ENCODE results near the gene PCGF3.

PCGF3 gene

GRCh38 chr4:766559-767283, 61.1 kb downstream of the PCGF3 start:
- H3K9ac ChIP-seq (ENCODE audit: insufficient read length, low read depth) = no peak overlapping the region
- peaks cover 8% of the 10 kb centered on the region; the same call in 1 of the 2 replicates for H3K9me3 ChIP-seq (ENCODE audit: insufficient read depth, low read length)

GRCh38 chr4:768076-768475, 62.4 kb downstream of the PCGF3 start:
- no peak for DNase-seq (ENCODE audit: low read depth, low spot score)
- Histone ChIP-seq H3K4me1 (ENCODE audit: insufficient read depth, insufficient read length) (peaks cover 7% of the 10 kb centered on the region), H3K9ac (ENCODE audit: insufficient read length, low read depth) (no peak overlapping the region), H3K27me3 (ENCODE audit: insufficient read depth, insufficient read length) (no peaks in the 10 kb centered on the region), H3K36me3 (ENCODE audit: insufficient read depth, insufficient read length, low read length) (peaks cover 80% of the 10 kb centered on the region), H3K9me3 (ENCODE audit: insufficient read depth, low read length) (peaks cover 8% of the 10 kb centered on the region; the same call in 1 of the 2 replicates), H3K4me3 (ENCODE audit: insufficient read length, low read depth) (no peak overlapping the region)
- TF ChIP-seq YY1 (IDR thresholded peaks at IDR 0.05; ENCODE audit: insufficient read depth, insufficient read length) (no peak), SUZ12 (IDR thresholded peaks at IDR 0.05; ENCODE audit: extremely low read depth, insufficient read depth, insufficient read length) (no peak), ZNF274 (IDR thresholded peaks at IDR 0.05; ENCODE audit: low read depth, low read length) (no peak)

More at GRCh38 chr4:766559-767283, 61.1 kb downstream of the PCGF3 start:
- DNase-seq (ENCODE audit: low read depth, low spot score) = no peak
- peaks cover 80% of the 10 kb centered on the region for H3K36me3 ChIP-seq (ENCODE audit: insufficient read depth, insufficient read length, low read length)
- no peak for TF ChIP-seq SUZ12 (IDR thresholded peaks at IDR 0.05; ENCODE audit: extremely low read depth, insufficient read depth, insufficient read length)
- TF ChIP-seq YY1 (IDR thresholded peaks at IDR 0.05; ENCODE audit: insufficient read depth, insufficient read length) = no peak
- no peak for TF ChIP-seq ZNF274 (IDR thresholded peaks at IDR 0.05; ENCODE audit: low read depth, low read length)
- H3K4me3 ChIP-seq (ENCODE audit: insufficient read length, low read depth) = no peak overlapping the region
- peaks cover 7% of the 10 kb centered on the region for H3K4me1 ChIP-seq (ENCODE audit: insufficient read depth, insufficient read length)
- no peaks in the 10 kb centered on the region for H3K27me3 ChIP-seq (ENCODE audit: insufficient read depth, insufficient read length)

- Histone ChIP-seq H3K9ac (ENCODE audit: insufficient read length, low read depth) (no peak overlapping the region), H3K4me3 (ENCODE audit: insufficient read length, low read depth) (no peak overlapping the region), H3K4me1 (ENCODE audit: insufficient read depth, insufficient read length) (peaks cover 9% of the 10 kb centered on the region), H3K27me3 (ENCODE audit: insufficient read depth, insufficient read length) (no peaks in the 10 kb centered on the region), H3K36me3 (ENCODE audit: insufficient read depth, insufficient read length, low read length) (peaks cover 80% of the 10 kb centered on the region), H3K9me3 (ENCODE audit: insufficient read depth, low read length) (peaks cover 8% of the 10 kb centered on the region; the same call in 1 of the 2 replicates)
- no peak for DNase-seq (ENCODE audit: low read depth, low spot score)
- TF ChIP-seq YY1 (IDR thresholded peaks at IDR 0.05; ENCODE audit: insufficient read depth, insufficient read length) = no peak
Observed at GRCh38 chr4:768995-769394, 63.4 kb downstream of the PCGF3 start.

GRCh38 chr4:769511-769910, 63.9 kb downstream of the PCGF3 start:
- no peak for TF ChIP-seq SUZ12 (IDR thresholded peaks at IDR 0.05; ENCODE audit: extremely low read depth, insufficient read depth, insufficient read length)
- no peak for TF ChIP-seq YY1 (IDR thresholded peaks at IDR 0.05; ENCODE audit: insufficient read depth, insufficient read length)
- no peak for TF ChIP-seq ZNF274 (IDR thresholded peaks at IDR 0.05; ENCODE audit: low read depth, low read length)
- Histone ChIP-seq H3K27me3 (ENCODE audit: insufficient read depth, insufficient read length) (no peaks in the 10 kb centered on the region), H3K9me3 (ENCODE audit: insufficient read depth, low read length) (peaks cover 8% of the 10 kb centered on the region; the same call in 1 of the 2 replicates), H3K4me3 (ENCODE audit: insufficient read length, low read depth) (no peak overlapping the region), H3K9ac (ENCODE audit: insufficient read length, low read depth) (no peak overlapping the region), H3K4me1 (ENCODE audit: insufficient read depth, insufficient read length) (peaks cover 9% of the 10 kb centered on the region), H3K36me3 (ENCODE audit: insufficient read depth, insufficient read length, low read length) (peaks cover 80% of the 10 kb centered on the region)
- no peak for DNase-seq (ENCODE audit: low read depth, low spot score)

GRCh38 chr4:770022-770421, 64.4 kb downstream of the PCGF3 start:
- peaks cover 81% of the 10 kb centered on the region for H3K36me3 ChIP-seq (ENCODE audit: insufficient read depth, insufficient read length, low read length)
- DNase-seq (ENCODE audit: low read depth, low spot score) = no peak
- no peak overlapping the region for H3K9ac ChIP-seq (ENCODE audit: insufficient read length, low read depth)
- H3K27me3 ChIP-seq (ENCODE audit: insufficient read depth, insufficient read length) = no peaks in the 10 kb centered on the region
- no peak overlapping the region for H3K4me3 ChIP-seq (ENCODE audit: insufficient read length, low read depth)
- peaks cover 8% of the 10 kb centered on the region; the same call in 1 of the 2 replicates for H3K9me3 ChIP-seq (ENCODE audit: insufficient read depth, low read length)
- TF ChIP-seq YY1 (IDR thresholded peaks at IDR 0.05; ENCODE audit: insufficient read depth, insufficient read length) = no peak
- TF ChIP-seq ZNF274 (IDR thresholded peaks at IDR 0.05; ENCODE audit: low read depth, low read length) = no peak
- TF ChIP-seq SUZ12 (IDR thresholded peaks at IDR 0.05; ENCODE audit: extremely low read depth, insufficient read depth, insufficient read length) = no peak
- peaks cover 9% of the 10 kb centered on the region for H3K4me1 ChIP-seq (ENCODE audit: insufficient read depth, insufficient read length)

GRCh38 chr4:771464-771863, 65.8 kb downstream of the PCGF3 start:
- peaks cover 21% of the 10 kb centered on the region; the same call in 1 of the 2 replicates for H3K9me3 ChIP-seq (ENCODE audit: insufficient read depth, low read length)
- no peak for DNase-seq (ENCODE audit: low read depth, low spot score)
- H3K27me3 ChIP-seq (ENCODE audit: insufficient read depth, insufficient read length) = no peaks in the 10 kb centered on the region
- H3K4me3 ChIP-seq (ENCODE audit: insufficient read length, low read depth) = no peak overlapping the region
- no peak for TF ChIP-seq YY1 (IDR thresholded peaks at IDR 0.05; ENCODE audit: insufficient read depth, insufficient read length)
- no peak for TF ChIP-seq SUZ12 (IDR thresholded peaks at IDR 0.05; ENCODE audit: extremely low read depth, insufficient read depth, insufficient read length)
- TF ChIP-seq ZNF274 (IDR thresholded peaks at IDR 0.05; ENCODE audit: low read depth, low read length) = no peak
- H3K4me1 ChIP-seq (ENCODE audit: insufficient read depth, insufficient read length) = peaks cover 6% of the 10 kb centered on the region
- peaks cover 83% of the 10 kb centered on the region for H3K36me3 ChIP-seq (ENCODE audit: insufficient read depth, insufficient read length, low read length)
- no peak overlapping the region for H3K9ac ChIP-seq (ENCODE audit: insufficient read length, low read depth)

GRCh38 chr4:772118-772517, 66.5 kb downstream of the PCGF3 start:
- Histone ChIP-seq H3K9me3 (ENCODE audit: insufficient read depth, low read length) (peaks cover 24% of the 10 kb centered on the region; the same call in 1 of the 2 replicates), H3K4me3 (ENCODE audit: insufficient read length, low read depth) (no peak overlapping the region), H3K4me1 (ENCODE audit: insufficient read depth, insufficient read length) (peaks cover 6% of the 10 kb centered on the region), H3K27me3 (ENCODE audit: insufficient read depth, insufficient read length) (no peaks in the 10 kb centered on the region), H3K9ac (ENCODE audit: insufficient read length, low read depth) (no peak overlapping the region), H3K36me3 (ENCODE audit: insufficient read depth, insufficient read length, low read length) (peaks cover 83% of the 10 kb centered on the region)
- DNase-seq (ENCODE audit: low read depth, low spot score) = no peak
- TF ChIP-seq SUZ12 (IDR thresholded peaks at IDR 0.05; ENCODE audit: extremely low read depth, insufficient read depth, insufficient read length) = no peak
- no peak for TF ChIP-seq YY1 (IDR thresholded peaks at IDR 0.05; ENCODE audit: insufficient read depth, insufficient read length)
- no peak for TF ChIP-seq ZNF274 (IDR thresholded peaks at IDR 0.05; ENCODE audit: low read depth, low read length)
